HEK293 (cell line): ENCODE data around the gene BAG2.

Experiments used
- CTCF ChIA-PET: fragments of 350-600 bp; formaldehyde crosslinking; extraction: SDS; loops from one replicate; lab custom pipeline; 2021; ENCODE audit warnings: antibody characterized with exemption; lab: Yijun Ruan, JAX
- POLR2A ChIA-PET: fragments of 300-600 bp; formaldehyde crosslinking; extraction: SDS; loops from one replicate; lab custom pipeline; 2020; ENCODE audit warnings: antibody characterized with exemption, inconsistent platforms; lab: Yijun Ruan, JAX
- H3K27ac ChIP-seq: fragments of 200-500 bp; sonication (Bioruptor generic); 2 replicates; pipeline ENCODE4 v1.5.1; 2014; ENCODE audit warnings: low read depth, low read length, control low read depth, inconsistent platforms; ENCODE audit errors: extremely low read depth
- H3K36me3 ChIP-seq, 2 experiments: fragments of 200-500 bp in 1 of 2; sonication (Bioruptor generic) in 1 of 2; 1 replicate in 1 of 2; 2 replicates in 1 of 2; pipeline ENCODE4 v1.5.1; 2014 to 2017; ENCODE audit warnings: inconsistent platforms in 2 of 2, low read length in 2 of 2; ENCODE audit not compliant: control insufficient read depth in 2 of 2, insufficient read depth in 1 of 2
- H3K4me1 ChIP-seq: fragments of 200-500 bp; sonication (Bioruptor generic); 2 replicates; pipeline ENCODE4 v1.5.1; 2014; ENCODE audit warnings: mild to moderate bottlenecking, low read length, inconsistent platforms; ENCODE audit not compliant: control insufficient read depth, insufficient read depth
- H3K4me3 ChIP-seq: 2 replicates; pipeline ENCODE4 v1.5.1; 2011; ENCODE audit warnings: low read depth, mild to moderate bottlenecking, control low read depth, low read length, moderate library complexity
- H3K9me3 ChIP-seq: fragments of 200-500 bp; sonication (Bioruptor generic); 2 replicates; pipeline ENCODE4 v1.5.1; 2014; ENCODE audit warnings: low read depth, low read length, inconsistent platforms; ENCODE audit not compliant: control insufficient read depth, insufficient read depth
- KLF10 ChIP-seq: fragments of 450-650 bp; IDR thresholded peaks from 2 replicates; pipeline ENCODE4 v1.5.1; 2018; ENCODE audit warnings: missing biosample characterization, mild to moderate bottlenecking, missing genetic modification characterization
- PATZ1 ChIP-seq: fragments of 450-650 bp; formaldehyde crosslinking; IDR thresholded peaks from 2 replicates; pipeline ENCODE4 v1.5.1; 2016; ENCODE audit warnings: missing biosample characterization, missing genetic modification characterization
- SP2 ChIP-seq: fragments of 450-650 bp; formaldehyde crosslinking; IDR thresholded peaks from 2 replicates; pipeline ENCODE4 v1.5.1; 2016; ENCODE audit warnings: missing biosample characterization, missing genetic modification characterization
- ZBTB49 ChIP-seq: fragments of 450-650 bp; formaldehyde crosslinking; IDR thresholded peaks from 2 replicates; pipeline ENCODE4 v1.5.1; 2016; ENCODE audit warnings: missing biosample characterization, missing genetic modification characterization, low read depth
- ZNF10 ChIP-seq: fragments of 450-650 bp; formaldehyde crosslinking; IDR thresholded peaks from 2 replicates; pipeline ENCODE4 v1.5.1; 2017; ENCODE audit warnings: missing biosample characterization, missing genetic modification characterization
- ZNF112 ChIP-seq: fragments of 450-650 bp; formaldehyde crosslinking; IDR thresholded peaks from 2 replicates; pipeline ENCODE4 v1.5.0; 2017; ENCODE audit warnings: missing biosample characterization, missing genetic modification characterization
- ZNF138 ChIP-seq: fragments of 450-650 bp; formaldehyde crosslinking; IDR thresholded peaks from 2 replicates; pipeline ENCODE4 v1.5.1; 2016; ENCODE audit warnings: missing biosample characterization, missing genetic modification characterization, borderline replicate concordance
- ZNF148 ChIP-seq: fragments of 450-650 bp; formaldehyde crosslinking; IDR thresholded peaks from 2 replicates; pipeline ENCODE4 v1.5.0; 2017; ENCODE audit warnings: missing biosample characterization, missing genetic modification characterization, borderline replicate concordance
- ZNF280D ChIP-seq: fragments of 450-650 bp; formaldehyde crosslinking; IDR thresholded peaks from 2 replicates; pipeline ENCODE4 v1.5.1; 2016; ENCODE audit warnings: missing biosample characterization, missing genetic modification characterization
- ZNF335 ChIP-seq: fragments of 450-650 bp; formaldehyde crosslinking; conservative IDR thresholded peaks from 2 replicates; pipeline ENCODE4 v1.5.1; 2016; ENCODE audit warnings: missing biosample characterization, missing genetic modification characterization
- ZNF350 ChIP-seq: fragments of 450-650 bp; formaldehyde crosslinking; IDR thresholded peaks from 2 replicates; pipeline ENCODE4 v1.5.0; 2017; ENCODE audit warnings: missing biosample characterization, mild to moderate bottlenecking, missing genetic modification characterization
- ZNF394 ChIP-seq: fragments of 450-650 bp; formaldehyde crosslinking; IDR thresholded peaks from 2 replicates; pipeline ENCODE4 v1.5.1; 2016; ENCODE audit warnings: missing biosample characterization, missing genetic modification characterization, mild to moderate bottlenecking, moderate library complexity, borderline replicate concordance
- ZNF561 ChIP-seq: fragments of 450-650 bp; IDR thresholded peaks from 2 replicates; pipeline ENCODE4 v1.5.1; 2018; ENCODE audit warnings: missing biosample characterization, missing genetic modification characterization, borderline replicate concordance
- ZNF585B ChIP-seq: fragments of 450-650 bp; formaldehyde crosslinking; IDR thresholded peaks from 2 replicates; pipeline ENCODE4 v1.5.1; 2016; ENCODE audit warnings: missing biosample characterization, missing genetic modification characterization
- ZNF629 ChIP-seq: fragments of 450-650 bp; formaldehyde crosslinking; IDR thresholded peaks from 2 replicates; pipeline ENCODE4 v1.5.1; 2017; ENCODE audit warnings: missing biosample characterization, missing genetic modification characterization
- ZNF658 ChIP-seq: fragments of 450-650 bp; formaldehyde crosslinking; IDR thresholded peaks from 2 replicates; pipeline ENCODE4; 2016; ENCODE audit warnings: missing biosample characterization, missing genetic modification characterization
- ZNF701 ChIP-seq: fragments of 450-650 bp; formaldehyde crosslinking; IDR thresholded peaks from 2 replicates; pipeline ENCODE4 v1.5.1; 2016; ENCODE audit warnings: missing biosample characterization, missing genetic modification characterization
- ZNF768 ChIP-seq: fragments of 450-650 bp; formaldehyde crosslinking; IDR thresholded peaks from 2 replicates; pipeline ENCODE4 v1.5.1; 2018; ENCODE audit warnings: missing biosample characterization, mild to moderate bottlenecking, missing genetic modification characterization
- ZSCAN4 ChIP-seq: fragments of 450-650 bp; formaldehyde crosslinking; IDR thresholded peaks from 2 replicates; pipeline ENCODE4 v1.5.1; 2017; ENCODE audit warnings: missing biosample characterization, missing genetic modification characterization

The BAG2 gene

GRCh38 chr6:57135885-57136284, 36.2 kb upstream of the BAG2 start:
- CTCF ChIA-PET = interaction anchor here (0.9 to 1.9 kb wide), 3 partner anchors 12 to 233 kb away, joined by 3 to 8 read pairs (median 3); no protein-coding TSS in a partner anchor
- Histone ChIP-seq H3K36me3 (peaks cover 36 to 41% of the 10 kb centered on the region in 2 experiments), H3K9me3 (no peaks in the 10 kb centered on the region), H3K27ac (no peak overlapping the region), H3K4me1 (no peaks in the 10 kb centered on the region), H3K4me3 (no peak overlapping the region)
- POLR2A ChIA-PET = no interaction called here
- no peak for TF ChIP-seq ZSCAN4 (tag by site-specific recombination)
- TF ChIP-seq ZNF561 (tag by site-specific recombination) = no peak
- TF ChIP-seq ZNF350 = no peak
- TF ChIP-seq ZNF701 (tag by site-specific recombination) = no peak
- no peak for TF ChIP-seq ZNF335 (tag by site-specific recombination)
- TF ChIP-seq ZNF768 (tag by site-specific recombination) = no peak
- TF ChIP-seq ZNF138 = no peak
- TF ChIP-seq ZNF585B = no peak
- TF ChIP-seq PATZ1 = no peak
- TF ChIP-seq ZNF280D (tag by site-specific recombination) = no peak
- no peak for TF ChIP-seq ZNF10 (tag by site-specific recombination)
- TF ChIP-seq ZBTB49 (tag by site-specific recombination) = no peak
- no peak for TF ChIP-seq SP2 (tag by site-specific recombination)
- TF ChIP-seq ZNF112 = no peak
- no peak for TF ChIP-seq ZNF148 (tag by site-specific recombination)
- no peak for TF ChIP-seq ZNF394
- TF ChIP-seq ZNF629 (tag by site-specific recombination) = no peak
- TF ChIP-seq ZNF658 (tag by site-specific recombination) = no peak
- no peak for TF ChIP-seq KLF10 (tag by site-specific recombination)
